Neural cell (in vitro differentiated cells): ENCODE data around the gene NPW. TPM values are rescaled to one million over a fixed set of nuclear protein-coding genes. Genes with fewer than 3 reads are reported as not detected.

ENCODE experiments used
- H2AFZ ChIP-seq: fragments of 200-600, 300-800 bp; sonication (generic), shearing (Covaris generic); 2 replicates; pipeline ENCODE4 v1.6.0; 2014; ENCODE audit warnings: low read depth, mild to moderate bottlenecking, antibody characterized with exemption, low read length, moderate library complexity
- H3F3A ChIP-seq: fragments of 200-600 bp; shearing (Covaris generic); 2 replicates; pipeline ENCODE4 v1.6.1; 2016; ENCODE audit warnings: mild to moderate bottlenecking, moderate library complexity, mixed read lengths, antibody characterized with exemption, low read length; ENCODE audit not compliant: insufficient read depth, poor library complexity, severe bottlenecking
- H3K27ac ChIP-seq: fragments of 200-600, 300-800 bp; sonication (generic), shearing (Covaris generic); 2 replicates; pipeline ENCODE4 v1.5.1; 2014; ENCODE audit warnings: mild to moderate bottlenecking, low read length, moderate library complexity
- H3K27me3 ChIP-seq: fragments of 300-800, 200-600 bp; sonication (generic), shearing (Covaris generic); 2 replicates; pipeline ENCODE4 v1.6.0; 2014; ENCODE audit warnings: mild to moderate bottlenecking, low read depth, low read length, moderate library complexity; ENCODE audit not compliant: insufficient read depth
- H3K36me3 ChIP-seq: fragments of 300-800, 200-600 bp; sonication (generic), shearing (Covaris generic); 2 replicates; pipeline ENCODE4 v1.5.1; 2014; ENCODE audit warnings: mild to moderate bottlenecking, antibody characterized with exemption, low read length, moderate library complexity; ENCODE audit not compliant: insufficient read depth
- H3K4me2 ChIP-seq: fragments of 300-800, 200-600 bp; sonication (generic), shearing (Covaris generic); 2 replicates; pipeline ENCODE4 v1.6.0; 2014; ENCODE audit warnings: mild to moderate bottlenecking, low read length
- H3K4me3 ChIP-seq: fragments of 300-800, 200-600 bp; sonication (generic), shearing (Covaris generic); 2 replicates; pipeline ENCODE4 v1.5.1; 2014; ENCODE audit warnings: mild to moderate bottlenecking, low read length, moderate library complexity
- H3K79me2 ChIP-seq: fragments of 200-600 bp; shearing (Covaris generic); replicated peaks from 2 replicates; pipeline ENCODE4 v1.6.0; 2014; ENCODE audit warnings: mild to moderate bottlenecking, low read length, moderate library complexity; ENCODE audit not compliant: insufficient read depth
- H3K9ac ChIP-seq: fragments of 300-800, 200-600 bp; sonication (generic), shearing (Covaris generic); 2 replicates; pipeline ENCODE4 v1.6.1; 2016; ENCODE audit warnings: mild to moderate bottlenecking, low read length, mixed read lengths
- H3K9me2 ChIP-seq: fragments of 200-600 bp; shearing (Covaris generic); 2 replicates; pipeline ENCODE4 v1.6.1; 2016; ENCODE audit warnings: mild to moderate bottlenecking, low read length, mixed read lengths; ENCODE audit not compliant: insufficient read depth
- H3K9me3 ChIP-seq: fragments of 200-600, 300-800 bp; sonication (generic), shearing (Covaris generic); 2 replicates; pipeline ENCODE4 v1.6.1; 2016; ENCODE audit warnings: mild to moderate bottlenecking, mixed run types, low read length, moderate library complexity, mixed read lengths
- H4K20me1 ChIP-seq: fragments of 200-600 bp; shearing (Covaris generic); 2 replicates; pipeline ENCODE4 v1.6.1; 2016; ENCODE audit warnings: mild to moderate bottlenecking, mixed run types; ENCODE audit not compliant: insufficient read depth
- EP300 ChIP-seq: fragments of 450-650 bp; conservative IDR thresholded peaks from 2 replicates; pipeline ENCODE4 v1.6.1; 2014; ENCODE audit warnings: antibody characterized with exemption, mild to moderate bottlenecking, moderate library complexity; ENCODE audit not compliant: poor library complexity, severe bottlenecking
- EZH2 ChIP-seq: fragments of 200-600, 300-800 bp; shearing (Covaris generic), sonication (generic); IDR thresholded peaks from 2 replicates; pipeline ENCODE4 v1.6.1; 2014; ENCODE audit warnings: antibody characterized with exemption, low read length, borderline replicate concordance, mild to moderate bottlenecking; ENCODE audit not compliant: insufficient read depth, poor library complexity, severe bottlenecking
- MXI1 ChIP-seq: fragments of 450-650 bp; conservative IDR thresholded peaks from 2 replicates; pipeline ENCODE4 v1.6.1; 2014; ENCODE audit warnings: antibody characterized with exemption, mild to moderate bottlenecking; ENCODE audit not compliant: poor library complexity, severe bottlenecking
- POLR2AphosphoS5 ChIP-seq: IDR thresholded peaks from 2 replicates; pipeline ENCODE4 v1.6.1; 2012
- RAD21 ChIP-seq: fragments of 450-650 bp; conservative IDR thresholded peaks from 2 replicates; pipeline ENCODE4 v1.6.1; 2014; ENCODE audit warnings: antibody characterized with exemption, mild to moderate bottlenecking, moderate library complexity
- SMC3 ChIP-seq: fragments of 450-650 bp; conservative IDR thresholded peaks from 2 replicates; pipeline ENCODE4 v1.6.1; 2014; ENCODE audit warnings: antibody characterized with exemption, mild to moderate bottlenecking, moderate library complexity; ENCODE audit not compliant: poor library complexity
- TAF1 ChIP-seq: IDR thresholded peaks from 2 replicates; pipeline ENCODE4 v1.6.1; 2012; ENCODE audit warnings: low read depth
- polyA plus RNA-seq: library from polyadenylated mRNA; depleted of rRNA; stranded (reverse); fragments of >200 nt; gene quantifications from 2 replicates; pipeline ENCODE4 v1.2.3, GENCODE V29; 2014
- TF ChIP-seq, protein P1 (sequence below): IDR thresholded peaks from 2 replicates; pipeline ENCODE4 v1.6.1; 2012; ENCODE audit warnings: borderline replicate concordance
- TF ChIP-seq, protein P2 (sequence below): fragments of 450-650 bp; IDR thresholded peaks from 2 replicates; pipeline ENCODE4 v1.5.1; 2014; ENCODE audit warnings: antibody characterized with exemption, mild to moderate bottlenecking, moderate library complexity; ENCODE audit not compliant: poor library complexity, severe bottlenecking

NPW gene
- polyA plus RNA-seq, 1 donor from 2014 or later = not detected

DNA sequence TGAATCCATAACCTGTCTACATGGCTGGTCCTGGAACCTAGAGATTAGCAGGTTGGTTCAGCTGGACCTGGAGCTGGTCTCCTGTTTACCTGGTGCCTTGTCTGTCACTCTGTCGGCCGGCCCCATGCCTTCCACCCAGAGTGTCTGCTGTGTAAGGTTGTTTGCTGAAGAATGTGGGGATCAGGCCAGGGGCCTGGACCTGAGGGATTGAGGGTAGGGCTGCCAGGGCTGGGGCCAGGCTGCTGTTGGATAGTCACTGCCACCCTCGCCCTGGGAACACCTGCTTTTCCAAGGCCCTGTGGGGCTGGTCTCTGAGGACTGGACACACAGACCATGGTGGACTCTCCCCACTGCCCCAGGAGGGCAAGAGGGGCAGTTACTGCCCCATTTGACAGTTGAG, 8.6 kb downstream of the NPW start:
- H3K4me3 ChIP-seq = peak overlapping the region; percentile 63
- no peaks in the 10 kb centered on the region for H3F3A ChIP-seq
- no peaks in the 10 kb centered on the region for H3K79me2 ChIP-seq
- TF ChIP-seq, protein P1, sequence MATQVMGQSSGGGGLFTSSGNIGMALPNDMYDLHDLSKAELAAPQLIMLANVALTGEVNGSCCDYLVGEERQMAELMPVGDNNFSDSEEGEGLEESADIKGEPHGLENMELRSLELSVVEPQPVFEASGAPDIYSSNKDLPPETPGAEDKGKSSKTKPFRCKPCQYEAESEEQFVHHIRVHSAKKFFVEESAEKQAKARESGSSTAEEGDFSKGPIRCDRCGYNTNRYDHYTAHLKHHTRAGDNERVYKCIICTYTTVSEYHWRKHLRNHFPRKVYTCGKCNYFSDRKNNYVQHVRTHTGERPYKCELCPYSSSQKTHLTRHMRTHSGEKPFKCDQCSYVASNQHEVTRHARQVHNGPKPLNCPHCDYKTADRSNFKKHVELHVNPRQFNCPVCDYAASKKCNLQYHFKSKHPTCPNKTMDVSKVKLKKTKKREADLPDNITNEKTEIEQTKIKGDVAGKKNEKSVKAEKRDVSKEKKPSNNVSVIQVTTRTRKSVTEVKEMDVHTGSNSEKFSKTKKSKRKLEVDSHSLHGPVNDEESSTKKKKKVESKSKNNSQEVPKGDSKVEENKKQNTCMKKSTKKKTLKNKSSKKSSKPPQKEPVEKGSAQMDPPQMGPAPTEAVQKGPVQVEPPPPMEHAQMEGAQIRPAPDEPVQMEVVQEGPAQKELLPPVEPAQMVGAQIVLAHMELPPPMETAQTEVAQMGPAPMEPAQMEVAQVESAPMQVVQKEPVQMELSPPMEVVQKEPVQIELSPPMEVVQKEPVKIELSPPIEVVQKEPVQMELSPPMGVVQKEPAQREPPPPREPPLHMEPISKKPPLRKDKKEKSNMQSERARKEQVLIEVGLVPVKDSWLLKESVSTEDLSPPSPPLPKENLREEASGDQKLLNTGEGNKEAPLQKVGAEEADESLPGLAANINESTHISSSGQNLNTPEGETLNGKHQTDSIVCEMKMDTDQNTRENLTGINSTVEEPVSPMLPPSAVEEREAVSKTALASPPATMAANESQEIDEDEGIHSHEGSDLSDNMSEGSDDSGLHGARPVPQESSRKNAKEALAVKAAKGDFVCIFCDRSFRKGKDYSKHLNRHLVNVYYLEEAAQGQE = no peak
- TF ChIP-seq EZH2 (no peak), TAF1 (no peak), SMC3 (no peak), POLR2AphosphoS5 (no peak), MXI1 (no peak), EP300 (no peak), RAD21 (no peak)
- TF ChIP-seq, protein P2, sequence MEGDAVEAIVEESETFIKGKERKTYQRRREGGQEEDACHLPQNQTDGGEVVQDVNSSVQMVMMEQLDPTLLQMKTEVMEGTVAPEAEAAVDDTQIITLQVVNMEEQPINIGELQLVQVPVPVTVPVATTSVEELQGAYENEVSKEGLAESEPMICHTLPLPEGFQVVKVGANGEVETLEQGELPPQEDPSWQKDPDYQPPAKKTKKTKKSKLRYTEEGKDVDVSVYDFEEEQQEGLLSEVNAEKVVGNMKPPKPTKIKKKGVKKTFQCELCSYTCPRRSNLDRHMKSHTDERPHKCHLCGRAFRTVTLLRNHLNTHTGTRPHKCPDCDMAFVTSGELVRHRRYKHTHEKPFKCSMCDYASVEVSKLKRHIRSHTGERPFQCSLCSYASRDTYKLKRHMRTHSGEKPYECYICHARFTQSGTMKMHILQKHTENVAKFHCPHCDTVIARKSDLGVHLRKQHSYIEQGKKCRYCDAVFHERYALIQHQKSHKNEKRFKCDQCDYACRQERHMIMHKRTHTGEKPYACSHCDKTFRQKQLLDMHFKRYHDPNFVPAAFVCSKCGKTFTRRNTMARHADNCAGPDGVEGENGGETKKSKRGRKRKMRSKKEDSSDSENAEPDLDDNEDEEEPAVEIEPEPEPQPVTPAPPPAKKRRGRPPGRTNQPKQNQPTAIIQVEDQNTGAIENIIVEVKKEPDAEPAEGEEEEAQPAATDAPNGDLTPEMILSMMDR = no peak
- no peak overlapping the region for H3K27ac ChIP-seq
- H3K9me2 ChIP-seq = no peaks in the 10 kb centered on the region
- no peak overlapping the region for H3K9ac ChIP-seq
- no peaks in the 10 kb centered on the region for H3K9me3 ChIP-seq
- no peaks in the 10 kb centered on the region for H4K20me1 ChIP-seq
- peaks cover 24% of the 10 kb centered on the region for H3K27me3 ChIP-seq
- H3K4me2 ChIP-seq = no peak overlapping the region
- H3K36me3 ChIP-seq = no peaks in the 10 kb centered on the region
- no peak overlapping the region for H2AFZ ChIP-seq

DNA sequence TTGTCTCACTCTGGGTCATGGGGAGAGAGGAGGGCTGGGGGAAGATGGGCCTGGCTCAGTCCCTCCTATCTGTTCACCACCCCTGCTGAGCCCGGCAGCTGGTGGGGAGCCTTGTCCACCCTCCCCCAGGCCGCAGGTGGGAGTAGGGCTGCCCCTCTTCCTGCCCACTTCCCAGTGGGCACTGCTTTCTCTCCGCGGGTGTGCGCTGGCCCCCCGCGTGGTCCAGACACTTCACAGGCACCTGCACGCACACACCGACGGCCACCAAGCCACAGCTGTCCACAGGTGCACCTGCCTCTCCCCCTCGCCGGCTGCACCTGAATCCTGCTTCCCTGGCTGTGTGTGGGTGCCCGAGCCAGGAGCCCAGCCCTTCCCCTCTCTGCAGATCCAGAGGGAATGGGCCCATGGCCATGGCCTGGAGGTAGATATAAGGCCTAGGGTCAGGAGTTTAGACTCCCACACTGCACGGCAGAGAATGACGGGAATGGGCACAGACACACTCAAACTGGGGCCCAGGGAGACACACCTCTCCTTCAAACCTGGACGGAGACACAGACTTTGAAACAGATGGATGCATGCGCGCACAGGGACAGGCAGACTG, 9.1 kb downstream of the NPW start:
- H3K9me2 ChIP-seq = no peaks in the 10 kb centered on the region
- TF ChIP-seq EZH2 (no peak), TAF1 (no peak), SMC3 (no peak)
- no peak overlapping the region for H2AFZ ChIP-seq
- H3K9ac ChIP-seq = no peak overlapping the region
- H3K4me3 ChIP-seq = no peak overlapping the region
- no peak overlapping the region for H3K27ac ChIP-seq
- no peaks in the 10 kb centered on the region for H3K9me3 ChIP-seq
- H3K27me3 ChIP-seq = peaks cover 24% of the 10 kb centered on the region
- no peaks in the 10 kb centered on the region for H3K79me2 ChIP-seq
- no peaks in the 10 kb centered on the region for H3K36me3 ChIP-seq
- no peaks in the 10 kb centered on the region for H4K20me1 ChIP-seq
- H3K4me2 ChIP-seq = no peak overlapping the region
- H3F3A ChIP-seq = no peaks in the 10 kb centered on the region
